SKM-1 treated with dmso at 0.1 percent for 144 hours (cell line): ENCODE data around the gene OTOGL.
"Not testable (repeated sequence)": the region's sequence is repeated elsewhere in the genome, so short reads cannot be mapped to it uniquely, and the experiment has no call there.

Source experiments
- DNase-seq: peaks from one replicate; lab custom pipeline; 2025; ENCODE audit not compliant: unreplicated experiment; lab: John Stamatoyannopoulos, UW

Gene OTOGL

GRCh38 chr12:80219345-80219744 is 120.0 kb downstream of the OTOGL start:
- DNase-seq = no peak

- no peak for DNase-seq
These were observed 122.9 kb downstream of the OTOGL start for GRCh38 chr12:80222261-80222660.

GRCh38 chr12:80226576-80226975 is 127.2 kb downstream of the OTOGL start:
- no peak for DNase-seq

- DNase-seq = not testable (repeated sequence)
These were observed 128.6 kb downstream of the OTOGL start for GRCh38 chr12:80227904-80228303.

- DNase-seq = no peak
These were observed 130.7 kb downstream of the OTOGL start for GRCh38 chr12:80230068-80230467.

GRCh38 chr12:80232837-80233236 is 133.5 kb downstream of the OTOGL start:
- no peak for DNase-seq

GRCh38 chr12:80233926-80234325 is 134.6 kb downstream of the OTOGL start:
- no peak for DNase-seq

- no peak for DNase-seq
These were observed 135.3 kb downstream of the OTOGL start for GRCh38 chr12:80234667-80235066.

- no peak for DNase-seq
These were observed 136.6 kb downstream of the OTOGL start for GRCh38 chr12:80235944-80236343.

GRCh38 chr12:80239867-80240266 is 140.5 kb downstream of the OTOGL start:
- DNase-seq = no peak

GRCh38 chr12:80241576-80242273 is 142.4 kb downstream of the OTOGL start:
- no peak for DNase-seq

- DNase-seq = no peak
These were observed 143.0 kb downstream of the OTOGL start for GRCh38 chr12:80242321-80242720.

- not testable (repeated sequence) for DNase-seq
These were observed 150.2 kb downstream of the OTOGL start for GRCh38 chr12:80249581-80249980.

GRCh38 chr12:80257920-80258319 is 158.6 kb downstream of the OTOGL start:
- DNase-seq = no peak

- DNase-seq = no peak
These were observed 160.9 kb downstream of the OTOGL start for GRCh38 chr12:80260269-80260668.

- no peak for DNase-seq
These were observed 162.1 kb downstream of the OTOGL start for GRCh38 chr12:80261403-80261802.

- DNase-seq = no peak
These were observed 163.0 kb downstream of the OTOGL start for GRCh38 chr12:80262346-80262745.

GRCh38 chr12:80262771-80263170 is 163.4 kb downstream of the OTOGL start:
- DNase-seq = no peak

- no peak for DNase-seq
These were observed 165.0 kb downstream of the OTOGL start for GRCh38 chr12:80264386-80264785.

- no peak for DNase-seq
These were observed 165.6 kb downstream of the OTOGL start for GRCh38 chr12:80264891-80265290.

- DNase-seq = no peak
These were observed 169.8 kb downstream of the OTOGL start for GRCh38 chr12:80268924-80269749.

GRCh38 chr12:80269803-80270552 is 170.6 kb downstream of the OTOGL start:
- no peak for DNase-seq
